KG1 (cell line): Measurements from ENCODE around the gene FAM227A.

Source experiments
- DNase-seq: peaks from one replicate; lab custom pipeline; 2025; lab: John Stamatoyannopoulos, UW

The FAM227A gene

GRCh38 chr22:38656256-38657044 lies at the start of gene FAM227A, which contains the start of gene CBY1:
FAM227A (minus strand) TSS chr22:38656392; CDS start chr22:38650168, 6,224 bp downstream.
CBY1 (plus strand) TSS chr22:38656638; CDS start chr22:38668055, 11,417 bp downstream.
- peak; percentile 85 for DNase-seq

GRCh38 chr22:38705235-38706100 lies 49.3 kb upstream of the FAM227A start, which contains the start of gene GTPBP1:
GTPBP1 (plus strand) TSS chr22:38705944; CDS start chr22:38705956, 12 bp downstream.
- peak; percentile 100 for DNase-seq

GRCh38 chr22:38704654-38705234 lies 48.6 kb upstream of the FAM227A start:
- DNase-seq: no peak

- peak; percentile 85 for DNase-seq
Observed at GRCh38 chr22:38700789-38701628, 44.8 kb upstream of the FAM227A start, which contains the start of gene JOSD1. JOSD1 (minus strand) TSS chr22:38700943; CDS start chr22:38699987, 956 bp downstream.

GRCh38 chr22:38700270-38700788 lies 44.1 kb upstream of the FAM227A start:
- DNase-seq: no peak

GRCh38 chr22:38699784-38700183 lies 43.6 kb upstream of the FAM227A start:
- DNase-seq: no peak

- DNase-seq: no peak
Observed at GRCh38 chr22:38699143-38699542, 43.0 kb upstream of the FAM227A start.

GRCh38 chr22:38698407-38699094 lies 42.4 kb upstream of the FAM227A start:
- no peak for DNase-seq

GRCh38 chr22:38697425-38698089 lies 41.4 kb upstream of the FAM227A start:
- no peak for DNase-seq

GRCh38 chr22:38696606-38697424 lies 40.6 kb upstream of the FAM227A start:
- DNase-seq: no peak

GRCh38 chr22:38694940-38695339 lies 38.7 kb upstream of the FAM227A start:
- DNase-seq: no peak

GRCh38 chr22:38694049-38694448 lies 37.9 kb upstream of the FAM227A start:
- no peak for DNase-seq

- DNase-seq: no peak
Observed at GRCh38 chr22:38689651-38690050, 33.5 kb upstream of the FAM227A start.

- no peak for DNase-seq
Observed at GRCh38 chr22:38685761-38686160, 29.6 kb upstream of the FAM227A start.

GRCh38 chr22:38684895-38685294 lies 28.7 kb upstream of the FAM227A start:
- no peak for DNase-seq

GRCh38 chr22:38681582-38682335 lies 25.6 kb upstream of the FAM227A start, which contains the start of gene TOMM22:
TOMM22 (plus strand) TSS chr22:38681957; CDS start chr22:38681979, 22 bp downstream.
- peak; percentile 89 for DNase-seq

GRCh38 chr22:38675833-38676232 lies 19.6 kb upstream of the FAM227A start:
- DNase-seq: no peak

- DNase-seq: no peak
Observed at GRCh38 chr22:38674888-38675287, 18.7 kb upstream of the FAM227A start.
